NCI-H774 (cell line): ENCODE data around the gene TRPM8.
"Not testable (repeated sequence)": the region's sequence is repeated elsewhere in the genome, so short reads cannot be mapped to it uniquely, and the experiment has no call there.

Experiments
- DNase-seq: peaks from one replicate; lab custom pipeline; 2025; lab: John Stamatoyannopoulos, UW

TRPM8 gene

GRCh38 chr2:233917116-233917515, at the start of gene TRPM8:
TRPM8 (plus strand) TSS chr2:233917373; CDS start chr2:233926538, 9,165 bp downstream.
- DNase-seq, result no peak

GRCh38 chr2:233867993-233868532, 49.1 kb upstream of the TRPM8 start, which contains the start of gene MSL3B:
MSL3B (minus strand) TSS chr2:233868386.
- peak; percentile 75 for DNase-seq

GRCh38 chr2:233871432-233871831, 45.7 kb upstream of the TRPM8 start:
- no peak for DNase-seq

- not testable (repeated sequence) for DNase-seq
Observed at GRCh38 chr2:233872125-233872524, 45.0 kb upstream of the TRPM8 start.

- no peak for DNase-seq
Observed at GRCh38 chr2:233882353-233882752, 34.8 kb upstream of the TRPM8 start.

- no peak for DNase-seq
Observed at GRCh38 chr2:233892793-233893192, 24.4 kb upstream of the TRPM8 start.

- not testable (repeated sequence) for DNase-seq
Observed at GRCh38 chr2:233896253-233896652, 20.9 kb upstream of the TRPM8 start.

GRCh38 chr2:233901367-233901766, 15.8 kb upstream of the TRPM8 start:
- DNase-seq, result no peak

GRCh38 chr2:233901884-233902283, 15.3 kb upstream of the TRPM8 start:
- no peak for DNase-seq

GRCh38 chr2:233905945-233906344, 11.2 kb upstream of the TRPM8 start:
- no peak for DNase-seq

- no peak for DNase-seq
Observed at GRCh38 chr2:233907627-233908026, 9.5 kb upstream of the TRPM8 start.

- no peak for DNase-seq
Observed at GRCh38 chr2:233912691-233913423, 4.3 kb upstream of the TRPM8 start.

GRCh38 chr2:233915128-233915527, 2.0 kb upstream of the TRPM8 start:
- no peak for DNase-seq

- DNase-seq, result no peak
Observed at GRCh38 chr2:233919319-233919718, 2.1 kb downstream of the TRPM8 start.

- no peak for DNase-seq
Observed at GRCh38 chr2:233919938-233920337, 2.8 kb downstream of the TRPM8 start.

- no peak for DNase-seq
Observed at GRCh38 chr2:233922471-233922870, 5.3 kb downstream of the TRPM8 start.

GRCh38 chr2:233925402-233925801, 8.2 kb downstream of the TRPM8 start:
- no peak for DNase-seq

- no peak for DNase-seq
Observed at GRCh38 chr2:233926806-233927205, 9.6 kb downstream of the TRPM8 start.

GRCh38 chr2:233928594-233929351, 11.6 kb downstream of the TRPM8 start:
- peak; percentile 20 for DNase-seq

- peak; percentile 18 for DNase-seq
Observed at GRCh38 chr2:233929352-233930022, 12.3 kb downstream of the TRPM8 start.

GRCh38 chr2:233934524-233934923, 17.4 kb downstream of the TRPM8 start:
- DNase-seq, result no peak

- no peak for DNase-seq
Observed at GRCh38 chr2:233935426-233935825, 18.3 kb downstream of the TRPM8 start.
